Vagina (tissue), 2 donors: ENCODE data around the gene CFAP251. TPM values are rescaled to one million over a fixed set of nuclear protein-coding genes. Genes with fewer than 3 reads are reported as not detected.

Source experiments
- DNase-seq, 2 donors: peaks; one replicate each; pipeline ENCODE4 v3.0.0-alpha.2; 2017; ENCODE audit errors: extremely low spot score in 2 of 2
- H3K27ac ChIP-seq: fragments of 200-600 bp; sonication (generic); one replicate; pipeline ENCODE4 v1.5.1; 2019
- H3K27me3 ChIP-seq: fragments of 200-600 bp; sonication (generic); one replicate; pipeline ENCODE4 v1.5.1; 2019
- H3K36me3 ChIP-seq, 2 donors: fragments of 200-600 bp; sonication (generic); one replicate each; pipeline ENCODE4 v1.5.1; 2017 to 2019
- H3K4me1 ChIP-seq: fragments of 200-600 bp; sonication (generic); one replicate; pipeline ENCODE4 v1.5.1; 2019
- H3K4me3 ChIP-seq, 2 donors: fragments of 200-600 bp; sonication (generic); 1 replicate in 1 of 2; 2 replicates in 1 of 2; pipeline ENCODE4 v1.5.1; 2016 to 2019
- H3K9me3 ChIP-seq: fragments of 200-600 bp; sonication (generic); one replicate; pipeline ENCODE4 v1.5.1; 2019
- CTCF ChIP-seq, 3 experiments: fragments of 450-650 bp in 2 of 3; fragments of 200-600 bp in 1 of 3; sonication (generic) in 1 of 3; IDR thresholded peaks; one replicate each; pipeline ENCODE4 v1.5.1; 2017 to 2019; ENCODE audit warnings: antibody characterized with exemption in 3 of 3, mild to moderate bottlenecking in 2 of 3, moderate library complexity in 2 of 3
- POLR2A ChIP-seq, 2 donors: fragments of 450-650 bp; IDR thresholded peaks; one replicate each; pipeline ENCODE4 v1.6.1; 2017; ENCODE audit warnings: antibody characterized with exemption in 2 of 2, mild to moderate bottlenecking in 2 of 2, moderate library complexity in 2 of 2
- POLR2AphosphoS5 ChIP-seq, 2 donors: sonication (generic); formaldehyde crosslinking; IDR thresholded peaks; one replicate each; pipeline ENCODE4 v1.9.0; 2017; ENCODE audit warnings: antibody characterized with exemption in 2 of 2, mild to moderate bottlenecking in 2 of 2, low read depth in 1 of 2; ENCODE audit not compliant: insufficient read depth in 1 of 2
- intact Hi-C: fragments of 100-400 bp; cut with DNase I; formaldehyde crosslinking; loops from one replicate; pipeline ENCODE4 v1.15.1; 2023
- total RNA-seq: library from RNA; depleted of rRNA; stranded (reverse); fragments of >200 nt; gene quantifications from one replicate; pipeline ENCODE4 v1.2.3, GENCODE V29; 2016

The CFAP251 gene
- total RNA-seq, 1 donor from 2014 or later: 8.8 TPM

- DNase-seq: no peak
- no peak overlapping the region for H3K27ac ChIP-seq
- H3K4me3 ChIP-seq: no peak overlapping the region
- H3K4me1 ChIP-seq: no peaks in the 10 kb centered on the region
- intact Hi-C loops: no loop called here
- TF ChIP-seq POLR2A (IDR thresholded peaks at IDR 0.05) (no peak), CTCF (IDR thresholded peaks at IDR 0.05) (no peak), POLR2AphosphoS5 (IDR thresholded peaks at IDR 0.05; ENCODE audit: insufficient read depth in 1 of 2, low read depth in 1 of 2) (no peak)
- H3K36me3 ChIP-seq: no peaks in the 10 kb centered on the region
- no peaks in the 10 kb centered on the region for H3K9me3 ChIP-seq
- H3K27me3 ChIP-seq: no peaks in the 10 kb centered on the region
These were observed 71.1 kb downstream of the CFAP251 start for GRCh38 chr12:121989276-121990113.

GRCh38 chr12:121990114-121990647, 71.8 kb downstream of the CFAP251 start:
- Histone ChIP-seq H3K4me1 (no peaks in the 10 kb centered on the region), H3K4me3 (no peak overlapping the region), H3K27me3 (no peaks in the 10 kb centered on the region), H3K9me3 (no peaks in the 10 kb centered on the region), H3K27ac (no peak overlapping the region), H3K36me3 (no peaks in the 10 kb centered on the region)
- TF ChIP-seq POLR2A (IDR thresholded peaks at IDR 0.05): no peak
- TF ChIP-seq POLR2AphosphoS5 (IDR thresholded peaks at IDR 0.05; ENCODE audit: insufficient read depth in 1 of 2, low read depth in 1 of 2): no peak
- no peak for TF ChIP-seq CTCF (IDR thresholded peaks at IDR 0.05)
- intact Hi-C loops: no loop called here
- no peak for DNase-seq

GRCh38 chr12:121990692-121991603, 72.6 kb downstream of the CFAP251 start:
- intact Hi-C loops: no loop called here
- no peaks in the 10 kb centered on the region for H3K27me3 ChIP-seq
- DNase-seq: no peak
- no peaks in the 10 kb centered on the region for H3K4me1 ChIP-seq
- no peak for TF ChIP-seq POLR2A (IDR thresholded peaks at IDR 0.05)
- TF ChIP-seq POLR2AphosphoS5 (IDR thresholded peaks at IDR 0.05; ENCODE audit: insufficient read depth in 1 of 2, low read depth in 1 of 2): no peak
- no peak for TF ChIP-seq CTCF (IDR thresholded peaks at IDR 0.05)
- H3K27ac ChIP-seq: no peak overlapping the region
- H3K4me3 ChIP-seq: no peak overlapping the region
- no peaks in the 10 kb centered on the region for H3K9me3 ChIP-seq
- no peaks in the 10 kb centered on the region for H3K36me3 ChIP-seq

- Histone ChIP-seq H3K27ac (peak overlapping the region; percentile 3), H3K27me3 (no peaks in the 10 kb centered on the region), H3K4me3 (no peak overlapping the region), H3K36me3 (no peaks in the 10 kb centered on the region), H3K4me1 (no peaks in the 10 kb centered on the region), H3K9me3 (no peaks in the 10 kb centered on the region)
- TF ChIP-seq CTCF (IDR thresholded peaks at IDR 0.05): no peak
- peak in 1 of 2 donors; percentile 76 for TF ChIP-seq POLR2AphosphoS5 (IDR thresholded peaks at IDR 0.05; ENCODE audit: insufficient read depth in 1 of 2, low read depth in 1 of 2)
- intact Hi-C loops: no loop called here
- DNase-seq: no peak
These were observed 73.9 kb downstream of the CFAP251 start for GRCh38 chr12:121992059-121992879.
